Brain microvascular endothelial cell (primary cell): ENCODE results near the gene PDE4D.

Source experiments
- DNase-seq: peaks from one replicate; pipeline ENCODE4 v3.0.0-alpha.2; 2020
- H3K27ac ChIP-seq: fragments of 250-450 bp; sonication (Bioruptor Pico); 2 replicates; pipeline ENCODE4 v1.5.1; 2020; ENCODE audit warnings: mild to moderate bottlenecking, moderate library complexity
- H3K27me3 ChIP-seq: fragments of 250-450 bp; sonication (Bioruptor Pico); replicated peaks from 2 replicates; pipeline ENCODE4 v1.5.1; 2020; ENCODE audit warnings: mild to moderate bottlenecking
- H3K36me3 ChIP-seq: fragments of 250-450 bp; sonication (Bioruptor Pico); replicated peaks from 2 replicates; pipeline ENCODE4 v1.5.1; 2020; ENCODE audit warnings: mild to moderate bottlenecking
- H3K4me3 ChIP-seq: 2 replicates; pipeline ENCODE4 v1.5.1; 2011; ENCODE audit warnings: low read depth, mild to moderate bottlenecking, control low read depth, low read length, moderate library complexity
- CTCF ChIP-seq: IDR thresholded peaks from 2 replicates; pipeline ENCODE4 v1.5.1; 2011; ENCODE audit warnings: low read depth, mild to moderate bottlenecking, moderate library complexity, low read length, control low read depth, inconsistent platforms; ENCODE audit errors: missing control alignments
- in situ Hi-C: cut with HindIII; loops from 2 replicates; pipeline ENCODE4 v1.10.0; 2017; ENCODE audit warnings: low sequenced_read_pairs, low pct_ligation_motif_present

Gene PDE4D

DNA sequence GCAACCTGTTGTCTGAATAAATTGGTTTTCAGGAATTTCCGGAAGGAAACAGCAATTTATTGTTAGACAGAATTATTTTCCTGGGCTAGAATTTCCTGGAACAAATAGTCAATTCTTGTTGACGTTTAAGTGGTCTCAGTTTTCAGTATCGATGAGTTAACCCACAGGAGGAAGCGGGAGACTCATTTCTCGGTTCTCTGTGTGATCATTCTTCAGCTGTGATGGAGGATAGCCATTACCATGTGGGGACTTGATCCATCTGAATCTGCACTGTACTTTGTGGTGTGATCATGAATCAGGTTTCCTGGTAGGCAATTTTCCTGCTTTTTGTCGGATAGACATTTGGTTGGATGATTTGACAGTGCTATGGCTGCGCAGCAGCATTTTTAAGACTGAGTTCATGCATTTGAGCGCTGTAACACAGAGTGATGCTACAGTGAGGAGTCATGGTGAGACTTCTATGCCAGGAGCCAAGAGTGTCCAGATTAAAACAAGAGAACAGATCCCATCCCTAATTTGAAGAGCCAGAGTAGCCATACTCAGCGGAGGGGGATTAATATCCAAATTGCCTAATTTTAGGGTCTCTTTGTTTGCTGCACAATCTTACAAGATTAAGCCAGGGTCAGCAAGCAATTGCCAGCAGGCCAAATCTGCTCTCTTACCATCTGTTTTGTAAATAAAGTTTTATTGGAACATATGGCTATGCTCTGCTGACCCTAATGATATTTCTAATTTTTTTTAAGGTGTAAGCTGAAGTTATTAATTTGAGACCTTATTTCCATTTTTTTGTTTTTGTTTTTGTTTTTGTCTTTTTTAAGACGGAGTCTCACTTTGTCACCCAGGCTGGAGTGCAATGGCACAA is 954.7 kb downstream of the PDE4D start:
- DNase-seq, result no peak
- in situ Hi-C loops, result no loop called here
- Histone ChIP-seq H3K36me3 (no peaks in the 10 kb centered on the region), H3K4me3 (no peak overlapping the region), H3K27me3 (no peaks in the 10 kb centered on the region), H3K27ac (no peak overlapping the region)
- no peak for TF ChIP-seq CTCF

- no peaks in the 10 kb centered on the region for H3K36me3 ChIP-seq
- no peak for DNase-seq
- H3K27ac ChIP-seq, result no peak overlapping the region
- no peak overlapping the region for H3K4me3 ChIP-seq
- no peaks in the 10 kb centered on the region for H3K27me3 ChIP-seq
- in situ Hi-C loops, result no loop called here
- no peak for TF ChIP-seq CTCF
Observed at GRCh38 chr5:58937031-58937681, 956.4 kb downstream of the PDE4D start.

- Histone ChIP-seq H3K36me3 (no peaks in the 10 kb centered on the region), H3K27ac (no peak overlapping the region), H3K27me3 (no peaks in the 10 kb centered on the region), H3K4me3 (no peak overlapping the region)
- no peak for TF ChIP-seq CTCF
- no peak for DNase-seq
- in situ Hi-C loops, result no loop called here
Observed at GRCh38 chr5:58934629-58935097, 958.9 kb downstream of the PDE4D start.

GRCh38 chr5:58933891-58934628 is 959.5 kb downstream of the PDE4D start:
- in situ Hi-C loops, result no loop called here
- Histone ChIP-seq H3K4me3 (no peak overlapping the region), H3K36me3 (no peaks in the 10 kb centered on the region), H3K27ac (no peak overlapping the region), H3K27me3 (no peaks in the 10 kb centered on the region)
- TF ChIP-seq CTCF, result no peak
- DNase-seq, result no peak

DNA sequence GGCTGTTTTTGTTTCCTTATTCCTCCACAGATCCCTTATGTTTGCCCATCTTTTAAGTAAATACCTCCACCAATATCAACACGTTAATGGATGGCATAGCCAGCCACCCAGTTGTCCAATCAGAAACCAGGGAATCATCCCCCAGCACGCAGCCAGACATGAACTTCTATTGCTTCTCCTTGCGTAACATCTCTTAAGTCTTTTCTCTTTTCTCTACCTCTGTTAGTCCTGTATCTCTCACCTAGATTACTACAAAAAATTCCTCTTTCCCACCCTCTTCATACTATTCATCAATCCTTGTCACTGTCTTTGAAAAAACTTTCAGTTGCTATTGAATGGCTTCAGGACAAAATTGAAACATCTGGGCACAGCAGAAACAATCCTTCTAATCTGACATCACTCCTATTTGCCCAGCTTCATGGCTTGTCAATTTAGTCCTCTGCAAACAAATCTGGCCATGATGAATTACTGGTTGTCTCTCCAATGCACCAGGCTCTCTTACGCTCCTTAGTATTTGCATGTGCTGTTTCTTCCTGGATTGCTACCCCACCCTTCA is 961.4 kb downstream of the PDE4D start:
- Histone ChIP-seq H3K27me3 (no peaks in the 10 kb centered on the region), H3K4me3 (no peak overlapping the region), H3K36me3 (no peaks in the 10 kb centered on the region), H3K27ac (no peak overlapping the region)
- TF ChIP-seq CTCF, result no peak
- in situ Hi-C loops, result no loop called here
- DNase-seq, result no peak
